ENCODE measurements around the gene CLOCK. TPM values are rescaled to one million over a fixed set of nuclear protein-coding genes. Genes with fewer than 3 reads are reported as not detected.
A peak's percentile ranks its signal among the peaks of the same experiment; 100 is the strongest.

Gene CLOCK
- total and polyA plus RNA-seq, 9 of the 15 experiments (the other 6 are each of a cell fraction or from before 2014, with no cell fraction given), result 3.7 to 14.4 (median 9.4) TPM

DNA sequence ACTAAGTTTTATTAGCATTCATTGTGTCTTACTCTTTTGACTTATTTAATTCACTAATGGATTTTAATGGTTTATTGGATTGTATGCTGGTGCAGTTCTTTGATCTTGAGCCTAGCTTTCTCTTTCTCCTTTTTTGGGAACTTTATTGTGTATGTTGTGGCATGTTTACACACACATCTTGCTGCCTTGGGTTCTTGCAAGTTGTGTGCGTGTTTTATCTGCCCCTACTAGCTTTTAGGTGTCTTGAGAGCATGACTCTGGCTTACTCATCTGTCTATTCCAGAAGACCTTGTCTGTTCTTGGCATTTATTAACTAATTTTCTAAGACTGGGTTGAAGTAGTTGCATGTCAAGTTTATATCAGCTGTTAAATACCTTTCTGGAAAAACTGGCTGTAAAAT is 148.2 kb downstream of the CLOCK start (continued):
- TF ChIP-seq YY1 (IDR thresholded peaks at IDR 0.05; ENCODE audit: borderline replicate concordance in 1 of 3, control insufficient read depth in 1 of 3, extremely low read depth in 1 of 3, insufficient read depth in 3 of 3, insufficient read length in 1 of 3, insufficient replicate concordance in 2 of 3, low read depth in 1 of 3, low read length in 2 of 3), result no peak
- no peak for TF ChIP-seq IRF9 (tag; IDR thresholded peaks at IDR 0.05)
- TF ChIP-seq, protein P1, sequence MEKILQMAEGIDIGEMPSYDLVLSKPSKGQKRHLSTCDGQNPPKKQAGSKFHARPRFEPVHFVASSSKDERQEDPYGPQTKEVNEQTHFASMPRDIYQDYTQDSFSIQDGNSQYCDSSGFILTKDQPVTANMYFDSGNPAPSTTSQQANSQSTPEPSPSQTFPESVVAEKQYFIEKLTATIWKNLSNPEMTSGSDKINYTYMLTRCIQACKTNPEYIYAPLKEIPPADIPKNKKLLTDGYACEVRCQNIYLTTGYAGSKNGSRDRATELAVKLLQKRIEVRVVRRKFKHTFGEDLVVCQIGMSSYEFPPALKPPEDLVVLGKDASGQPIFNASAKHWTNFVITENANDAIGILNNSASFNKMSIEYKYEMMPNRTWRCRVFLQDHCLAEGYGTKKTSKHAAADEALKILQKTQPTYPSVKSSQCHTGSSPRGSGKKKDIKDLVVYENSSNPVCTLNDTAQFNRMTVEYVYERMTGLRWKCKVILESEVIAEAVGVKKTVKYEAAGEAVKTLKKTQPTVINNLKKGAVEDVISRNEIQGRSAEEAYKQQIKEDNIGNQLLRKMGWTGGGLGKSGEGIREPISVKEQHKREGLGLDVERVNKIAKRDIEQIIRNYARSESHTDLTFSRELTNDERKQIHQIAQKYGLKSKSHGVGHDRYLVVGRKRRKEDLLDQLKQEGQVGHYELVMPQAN (IDR thresholded peaks at IDR 0.05; ENCODE audit: borderline replicate concordance), result 0 out of 2 replicates have a peak, but pooled peaks have one; percentile 14
- TF ChIP-seq, protein P2, sequence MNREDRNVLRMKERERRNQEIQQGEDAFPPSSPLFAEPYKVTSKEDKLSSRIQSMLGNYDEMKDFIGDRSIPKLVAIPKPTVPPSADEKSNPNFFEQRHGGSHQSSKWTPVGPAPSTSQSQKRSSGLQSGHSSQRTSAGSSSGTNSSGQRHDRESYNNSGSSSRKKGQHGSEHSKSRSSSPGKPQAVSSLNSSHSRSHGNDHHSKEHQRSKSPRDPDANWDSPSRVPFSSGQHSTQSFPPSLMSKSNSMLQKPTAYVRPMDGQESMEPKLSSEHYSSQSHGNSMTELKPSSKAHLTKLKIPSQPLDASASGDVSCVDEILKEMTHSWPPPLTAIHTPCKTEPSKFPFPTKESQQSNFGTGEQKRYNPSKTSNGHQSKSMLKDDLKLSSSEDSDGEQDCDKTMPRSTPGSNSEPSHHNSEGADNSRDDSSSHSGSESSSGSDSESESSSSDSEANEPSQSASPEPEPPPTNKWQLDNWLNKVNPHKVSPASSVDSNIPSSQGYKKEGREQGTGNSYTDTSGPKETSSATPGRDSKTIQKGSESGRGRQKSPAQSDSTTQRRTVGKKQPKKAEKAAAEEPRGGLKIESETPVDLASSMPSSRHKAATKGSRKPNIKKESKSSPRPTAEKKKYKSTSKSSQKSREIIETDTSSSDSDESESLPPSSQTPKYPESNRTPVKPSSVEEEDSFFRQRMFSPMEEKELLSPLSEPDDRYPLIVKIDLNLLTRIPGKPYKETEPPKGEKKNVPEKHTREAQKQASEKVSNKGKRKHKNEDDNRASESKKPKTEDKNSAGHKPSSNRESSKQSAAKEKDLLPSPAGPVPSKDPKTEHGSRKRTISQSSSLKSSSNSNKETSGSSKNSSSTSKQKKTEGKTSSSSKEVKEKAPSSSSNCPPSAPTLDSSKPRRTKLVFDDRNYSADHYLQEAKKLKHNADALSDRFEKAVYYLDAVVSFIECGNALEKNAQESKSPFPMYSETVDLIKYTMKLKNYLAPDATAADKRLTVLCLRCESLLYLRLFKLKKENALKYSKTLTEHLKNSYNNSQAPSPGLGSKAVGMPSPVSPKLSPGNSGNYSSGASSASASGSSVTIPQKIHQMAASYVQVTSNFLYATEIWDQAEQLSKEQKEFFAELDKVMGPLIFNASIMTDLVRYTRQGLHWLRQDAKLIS (CRISPR knock-in tag; IDR thresholded peaks at IDR 0.05), result no peak
- no peak for TF ChIP-seq BACH1 (tag; IDR thresholded peaks at IDR 0.05)
- no peak for TF ChIP-seq POU5F1 (IDR thresholded peaks at IDR 0.05; ENCODE audit: borderline replicate concordance, low read depth, low read length, partially characterized antibody)
- TF ChIP-seq MCM7 (IDR thresholded peaks at IDR 0.05), result no peak
- no peak for TF ChIP-seq ELK1 (CRISPR knock-in tag; IDR thresholded peaks at IDR 0.05)
- 0 out of 2 replicates have a peak, but pooled peaks have one; percentile 18 for TF ChIP-seq DPF2 (IDR thresholded peaks at IDR 0.05)
- no peak for TF ChIP-seq GABPB2 (CRISPR knock-in tag; conservative IDR thresholded peaks at IDR 0.05)

Measured in K562 (cell line).